OCI-M2 (cell line): ENCODE data around the gene CUL3.

Experiments
- DNase-seq: peaks from one replicate; lab custom pipeline; 2025; ENCODE audit not compliant: unreplicated experiment; lab: John Stamatoyannopoulos, UW

The CUL3 gene

GRCh38 chr2:224432003-224432579 lies 153.1 kb downstream of the CUL3 start:
- DNase-seq, result no peak

- no peak for DNase-seq
Observed at GRCh38 chr2:224429441-224429810, 155.7 kb downstream of the CUL3 start.

GRCh38 chr2:224428787-224429440 lies 156.2 kb downstream of the CUL3 start:
- no peak for DNase-seq

- no peak for DNase-seq
Observed at GRCh38 chr2:224427471-224427870, 157.7 kb downstream of the CUL3 start.

GRCh38 chr2:224426656-224427055 lies 158.5 kb downstream of the CUL3 start:
- no peak for DNase-seq

- DNase-seq, result no peak
Observed at GRCh38 chr2:224421065-224421464, 164.1 kb downstream of the CUL3 start.
